A549 (cell line): Measurements from ENCODE around the gene DMRT1. TPM values are rescaled to one million over a fixed set of nuclear protein-coding genes. Genes with fewer than 3 reads are reported as not detected.

Experiments
- ATAC-seq, 2 experiments: fragments of 200-7000 bp in 1 of 2; fragments of >200 bp in 1 of 2; cut with Nextera tagmentation in 1 of 2; cut with Tn5 transposase in 1 of 2; 3 replicates each; pipeline versions ENCODE4 v1.8.0 to v1.9.1; 2018 to 2020; ENCODE audit warnings: mild to moderate bottlenecking in 1 of 2, moderate library complexity in 1 of 2
- CTCF ChIA-PET: fragments of 300-600 bp; sonication (Branson Sonifier 250); formaldehyde crosslinking; extraction: SDS; loops from one replicate; lab custom pipeline; 2021; ENCODE audit warnings: antibody characterized with exemption, inconsistent platforms; lab: Yijun Ruan, JAX
- POLR2A ChIA-PET: fragments of 350-600 bp; formaldehyde crosslinking; extraction: SDS; loops from one replicate; lab custom pipeline; 2021; ENCODE audit warnings: antibody characterized with exemption, inconsistent platforms; lab: Yijun Ruan, JAX
- DNase-seq, 2 experiments: peaks; one replicate each; pipeline versions ENCODE4 v3.0.0 to v3.0.0-alpha.2; 2011 to 2016; ENCODE audit warnings: low read depth in 1 of 2, low spot score in 1 of 2
- FAIRE-seq: peaks from 2 replicates; lab custom pipeline; 2011; peaks lifted over from hg19 to GRCh38; lab: Jason Lieb, UNC
- H3K27ac ChIP-seq, 2 experiments: fragments of >200 bp; sonication (Bioruptor Twin); formaldehyde crosslinking; 3 replicates each; pipeline ENCODE4 v1.5.1; 2016 to 2017
- H3K4me1 ChIP-seq: fragments of >200 bp; sonication (Bioruptor Twin); formaldehyde crosslinking; 3 replicates; pipeline ENCODE4 v1.6.1; 2016
- H3K4me2 ChIP-seq: fragments of >200 bp; sonication (Bioruptor Twin); formaldehyde crosslinking; 3 replicates; pipeline ENCODE4 v1.6.1; 2016
- H3K4me3 ChIP-seq: fragments of >200 bp; sonication (Bioruptor Twin); formaldehyde crosslinking; 3 replicates; pipeline ENCODE4 v1.5.1; 2016
- H3K9me3 ChIP-seq: fragments of >200 bp; sonication (Bioruptor Twin); formaldehyde crosslinking; 3 replicates; pipeline ENCODE4 v1.6.1; 2016
- CEBPB ChIP-seq, 2 experiments: fragments of >200 bp in 1 of 2; sonication (Bioruptor Twin) in 1 of 2; formaldehyde crosslinking in 1 of 2; IDR thresholded peaks; 2 replicates each; pipeline ENCODE4 v1.6.1; 2012 to 2016
- EHF ChIP-seq: fragments of 250-450 bp; sonication (Bioruptor Pico); IDR thresholded peaks from 2 replicates; pipeline ENCODE4 v1.5.0; 2020; ENCODE audit warnings: mild to moderate bottlenecking
- EP300 ChIP-seq, 2 experiments: fragments of >200 bp; sonication (Bioruptor Twin); formaldehyde crosslinking; IDR thresholded peaks; 2 replicates in 1 of 2; 3 replicates in 1 of 2; pipeline ENCODE4 v1.6.1; 2016 to 2017
- ESRRA ChIP-seq: fragments of 150-350 bp; IDR thresholded peaks from 2 replicates; pipeline ENCODE4 v1.6.1; 2014; ENCODE audit warnings: mild to moderate bottlenecking, low read length, borderline replicate concordance
- GATA3 ChIP-seq: IDR thresholded peaks from 2 replicates; pipeline ENCODE4 v1.6.1; 2012; ENCODE audit warnings: borderline replicate concordance
- HOXA7 ChIP-seq: fragments of 250-450 bp; sonication (Bioruptor Pico); IDR thresholded peaks from 2 replicates; pipeline ENCODE4 v1.5.0; 2020; ENCODE audit warnings: mild to moderate bottlenecking, moderate library complexity
- JUNB ChIP-seq: fragments of >200 bp; sonication (Bioruptor Twin); formaldehyde crosslinking; IDR thresholded peaks from 2 replicates; pipeline ENCODE4 v1.6.1; 2016
- KDM1A ChIP-seq: fragments of 200-600 bp; sonication (generic); IDR thresholded peaks from 2 replicates; pipeline ENCODE4 v1.6.1; 2016; ENCODE audit warnings: low read depth, mild to moderate bottlenecking
- KDM5A ChIP-seq: fragments of 200-600 bp; sonication (generic); IDR thresholded peaks from 2 replicates; pipeline ENCODE4 v1.6.1; 2016; ENCODE audit warnings: antibody characterized with exemption, mild to moderate bottlenecking
- MYC ChIP-seq: IDR thresholded peaks from 2 replicates; pipeline ENCODE4 v1.6.1; 2012; ENCODE audit warnings: mild to moderate bottlenecking, inconsistent platforms, low read length, improper control_type of control experiment, borderline replicate concordance
- NR3C1 ChIP-seq: fragments of >200 bp; sonication (Bioruptor Twin); formaldehyde crosslinking; IDR thresholded peaks from 3 replicates; pipeline ENCODE4 v1.6.1; 2017
- POLR2A ChIP-seq: IDR thresholded peaks from 2 replicates; pipeline ENCODE4 v1.6.1; 2012; ENCODE audit warnings: mild to moderate bottlenecking, low read length
- POLR2AphosphoS2 ChIP-seq: conservative IDR thresholded peaks from 2 replicates; pipeline ENCODE4 v1.6.1; 2012; ENCODE audit warnings: low read length, improper control_type of control experiment, inconsistent platforms
- RAD21 ChIP-seq, 2 experiments: fragments of >200 bp in 1 of 2; sonication (Bioruptor Twin) in 1 of 2; formaldehyde crosslinking in 1 of 2; IDR thresholded peaks in 1 of 2; conservative IDR thresholded peaks in 1 of 2; 2 replicates in 1 of 2; 3 replicates in 1 of 2; pipeline ENCODE4 v1.6.1; 2012 to 2018; ENCODE audit warnings: inconsistent platforms in 1 of 2
- SMC3 ChIP-seq: fragments of >200 bp; sonication (Bioruptor Twin); formaldehyde crosslinking; IDR thresholded peaks from 3 replicates; pipeline ENCODE4 v1.6.1; 2018; ENCODE audit warnings: inconsistent platforms
- TFCP2L1 ChIP-seq: fragments of 250-450 bp; sonication (Bioruptor Pico); IDR thresholded peaks from 2 replicates; pipeline ENCODE4 v1.5.0; 2021; ENCODE audit warnings: mild to moderate bottlenecking
- ZSCAN20 ChIP-seq: fragments of 250-450 bp; sonication (Bioruptor Pico); IDR thresholded peaks from 2 replicates; pipeline ENCODE4 v1.8.0; 2022; ENCODE audit warnings: mild to moderate bottlenecking, moderate library complexity
- WGBS: methylation state at CpG from one replicate; pipeline ENCODE4 v1.1.6; 2017; ENCODE audit errors: missing lambda C conversion rate; 5-methylcytosine and 5-hydroxymethylcytosine counted together
- polyA plus RNA-seq, 4 experiments: library from polyadenylated mRNA; depleted of rRNA in 3 of 4; stranded (reverse); fragments of >200 nt; fragmentation: RNase III in 1 of 4; extraction: RNeasy Plus Mini Kit Qiagen cat#74134 plus additional on column Dnase treatment in 1 of 4; gene quantifications; 2 replicates in 3 of 4; 3 replicates in 1 of 4; pipeline ENCODE4 v1.2.3, GENCODE V29; 2011 to 2017
- TF ChIP-seq, protein P1 (sequence below): IDR thresholded peaks from 2 replicates; pipeline ENCODE4 v1.6.1; 2012; ENCODE audit warnings: low read depth, borderline replicate concordance
- TF ChIP-seq, protein P2 (sequence below): IDR thresholded peaks from 2 replicates; pipeline ENCODE4 v1.6.1; 2012
- TF ChIP-seq, protein P3 (sequence below): fragments of 150-350 bp; IDR thresholded peaks from 2 replicates; pipeline ENCODE4 v1.6.1; 2014; ENCODE audit warnings: low read depth, mild to moderate bottlenecking, low read length
- TF ChIP-seq, protein P4 (sequence below): fragments of >200 bp; sonication (Bioruptor Twin); formaldehyde crosslinking; IDR thresholded peaks from 2 replicates; pipeline ENCODE4 v1.6.1; 2016
- TF ChIP-seq, protein P5 (sequence below): IDR thresholded peaks from 2 replicates; pipeline ENCODE4 v1.6.1; 2012
- TF ChIP-seq, protein P6 (sequence below): fragments of >200 bp; sonication (Bioruptor Twin); formaldehyde crosslinking; IDR thresholded peaks from 3 replicates; pipeline ENCODE4 v1.6.1; 2016
- TF ChIP-seq, protein P7 (sequence below): fragments of 200-600 bp; sonication (generic); IDR thresholded peaks from 2 replicates; pipeline ENCODE4 v1.6.1; 2016; ENCODE audit warnings: antibody characterized with exemption, mild to moderate bottlenecking, moderate library complexity

The DMRT1 gene
- polyA plus RNA-seq, 2 of the 4 experiments (the other 2 are of a cell fraction), result not detected

DNA sequence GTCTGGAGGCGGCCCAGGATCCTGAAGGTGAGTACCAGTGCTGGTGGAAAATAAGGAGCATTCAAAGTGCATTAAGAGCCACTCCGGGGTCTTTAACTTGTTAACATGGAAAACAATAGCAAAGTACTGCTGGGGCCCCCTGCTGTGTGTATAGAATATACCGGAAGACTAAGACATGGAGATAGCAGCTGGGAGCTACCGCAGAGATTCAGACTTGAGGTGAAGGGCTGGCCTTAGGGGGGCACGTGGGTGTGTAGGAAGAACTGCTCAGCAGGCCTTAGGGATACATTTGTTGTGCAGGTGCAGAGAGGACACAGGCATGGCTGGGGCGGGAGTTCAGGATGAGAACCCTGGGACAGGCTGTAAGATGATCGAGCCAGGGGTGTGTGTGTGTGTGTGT lies 1.2 kb upstream of the DMRT1 start (continued):
- TF ChIP-seq, protein P1, sequence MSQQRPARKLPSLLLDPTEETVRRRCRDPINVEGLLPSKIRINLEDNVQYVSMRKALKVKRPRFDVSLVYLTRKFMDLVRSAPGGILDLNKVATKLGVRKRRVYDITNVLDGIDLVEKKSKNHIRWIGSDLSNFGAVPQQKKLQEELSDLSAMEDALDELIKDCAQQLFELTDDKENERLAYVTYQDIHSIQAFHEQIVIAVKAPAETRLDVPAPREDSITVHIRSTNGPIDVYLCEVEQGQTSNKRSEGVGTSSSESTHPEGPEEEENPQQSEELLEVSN, result no peak
- TF ChIP-seq GATA3, result no peak
- TF ChIP-seq KDM1A, result no peak
- TF ChIP-seq EHF (CRISPR knock-in tag), result no peak
- TF ChIP-seq, protein P2, sequence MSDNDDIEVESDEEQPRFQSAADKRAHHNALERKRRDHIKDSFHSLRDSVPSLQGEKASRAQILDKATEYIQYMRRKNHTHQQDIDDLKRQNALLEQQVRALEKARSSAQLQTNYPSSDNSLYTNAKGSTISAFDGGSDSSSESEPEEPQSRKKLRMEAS, result no peak
- TF ChIP-seq, protein P3, sequence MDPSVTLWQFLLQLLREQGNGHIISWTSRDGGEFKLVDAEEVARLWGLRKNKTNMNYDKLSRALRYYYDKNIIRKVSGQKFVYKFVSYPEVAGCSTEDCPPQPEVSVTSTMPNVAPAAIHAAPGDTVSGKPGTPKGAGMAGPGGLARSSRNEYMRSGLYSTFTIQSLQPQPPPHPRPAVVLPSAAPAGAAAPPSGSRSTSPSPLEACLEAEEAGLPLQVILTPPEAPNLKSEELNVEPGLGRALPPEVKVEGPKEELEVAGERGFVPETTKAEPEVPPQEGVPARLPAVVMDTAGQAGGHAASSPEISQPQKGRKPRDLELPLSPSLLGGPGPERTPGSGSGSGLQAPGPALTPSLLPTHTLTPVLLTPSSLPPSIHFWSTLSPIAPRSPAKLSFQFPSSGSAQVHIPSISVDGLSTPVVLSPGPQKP, result no peak
- no peak for TF ChIP-seq CEBPB (IDR thresholded peaks at IDR 0.05)
- no peak for TF ChIP-seq NR3C1

DNA sequence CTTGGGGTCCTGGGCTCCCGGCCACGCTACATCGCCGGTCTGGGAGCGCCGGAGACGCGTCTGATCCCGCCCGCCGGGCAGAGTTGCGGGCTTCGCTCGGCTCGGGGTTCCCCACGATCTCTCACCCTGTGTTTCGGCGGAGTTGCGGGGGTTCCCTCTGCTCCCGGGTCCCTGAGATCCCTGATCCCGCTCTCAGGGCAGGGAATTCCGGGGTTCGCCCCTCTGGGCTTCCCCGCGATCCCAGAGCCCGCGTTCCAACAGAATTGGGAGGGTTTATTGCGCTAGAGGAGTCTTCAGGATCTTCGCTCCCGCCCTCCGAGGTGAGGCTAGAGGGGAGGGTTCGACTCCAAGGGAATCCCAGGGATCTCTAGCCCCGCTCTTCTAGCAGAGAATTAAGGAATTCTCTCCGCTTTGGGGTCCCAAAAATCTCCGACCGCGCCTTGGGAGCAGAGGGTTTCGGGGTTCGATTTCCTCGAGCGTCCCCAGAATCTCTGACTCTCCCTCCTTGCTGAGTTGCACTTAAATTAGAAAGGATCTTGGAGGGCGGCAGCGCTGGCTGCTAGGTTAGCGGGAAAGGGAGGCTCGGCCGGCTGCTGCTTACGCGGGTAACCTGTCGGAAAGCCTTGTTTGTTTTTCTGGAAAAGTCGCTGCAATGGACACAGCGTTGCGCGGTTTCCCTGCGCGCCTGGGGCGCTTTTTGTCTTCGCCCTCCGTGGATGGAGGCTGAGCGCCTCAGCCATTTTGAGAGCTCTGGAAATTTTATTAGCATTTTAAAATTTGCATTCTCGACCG lies 1.3 kb downstream of the DMRT1 start:
- DNase-seq, result no peak
- no peak overlapping the region for H3K4me2 ChIP-seq
- 85% methylated on average over 60 of the region's 61 CpGs for WGBS

More for the DNA sequence above, 1.3 kb downstream of the DMRT1 start:
- Histone ChIP-seq H3K4me1 (no peaks in the 10 kb centered on the region), H3K9me3 (no peaks in the 10 kb centered on the region), H3K4me3 (no peak overlapping the region), H3K27ac (no peak overlapping the region)
- ChIA-PET POLR2A (no interaction called here), CTCF (interaction anchor here (1.6 kb wide), 1 partner anchor 9 kb away, joined by 3 read pairs; no protein-coding TSS in a partner anchor)
- TF ChIP-seq HOXA7 (CRISPR knock-in tag) (no peak), JUNB (no peak), POLR2AphosphoS2 (no peak), EHF (CRISPR knock-in tag) (no peak), EP300 (IDR thresholded peaks at IDR 0.05) (no peak), KDM5A (no peak), ZSCAN20 (CRISPR knock-in tag) (no peak), CEBPB (IDR thresholded peaks at IDR 0.05) (no peak), GATA3 (no peak), SMC3 (no peak), POLR2A (no peak), RAD21 (conservative IDR thresholded peaks at IDR 0.05 in 1 of 2, IDR thresholded peaks at IDR 0.05 in 1 of 2) (no peak), MYC (no peak), TFCP2L1 (CRISPR knock-in tag) (no peak), ESRRA (no peak)
- TF ChIP-seq, protein P4, sequence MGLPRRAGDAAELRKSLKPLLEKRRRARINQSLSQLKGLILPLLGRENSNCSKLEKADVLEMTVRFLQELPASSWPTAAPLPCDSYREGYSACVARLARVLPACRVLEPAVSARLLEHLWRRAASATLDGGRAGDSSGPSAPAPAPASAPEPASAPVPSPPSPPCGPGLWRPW, result no peak
- TF ChIP-seq, protein P5, sequence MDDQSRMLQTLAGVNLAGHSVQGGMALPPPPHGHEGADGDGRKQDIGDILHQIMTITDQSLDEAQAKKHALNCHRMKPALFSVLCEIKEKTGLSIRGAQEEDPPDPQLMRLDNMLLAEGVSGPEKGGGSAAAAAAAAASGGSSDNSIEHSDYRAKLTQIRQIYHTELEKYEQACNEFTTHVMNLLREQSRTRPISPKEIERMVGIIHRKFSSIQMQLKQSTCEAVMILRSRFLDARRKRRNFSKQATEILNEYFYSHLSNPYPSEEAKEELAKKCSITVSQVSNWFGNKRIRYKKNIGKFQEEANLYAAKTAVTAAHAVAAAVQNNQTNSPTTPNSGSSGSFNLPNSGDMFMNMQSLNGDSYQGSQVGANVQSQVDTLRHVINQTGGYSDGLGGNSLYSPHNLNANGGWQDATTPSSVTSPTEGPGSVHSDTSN, result no peak
- TF ChIP-seq, protein P6, sequence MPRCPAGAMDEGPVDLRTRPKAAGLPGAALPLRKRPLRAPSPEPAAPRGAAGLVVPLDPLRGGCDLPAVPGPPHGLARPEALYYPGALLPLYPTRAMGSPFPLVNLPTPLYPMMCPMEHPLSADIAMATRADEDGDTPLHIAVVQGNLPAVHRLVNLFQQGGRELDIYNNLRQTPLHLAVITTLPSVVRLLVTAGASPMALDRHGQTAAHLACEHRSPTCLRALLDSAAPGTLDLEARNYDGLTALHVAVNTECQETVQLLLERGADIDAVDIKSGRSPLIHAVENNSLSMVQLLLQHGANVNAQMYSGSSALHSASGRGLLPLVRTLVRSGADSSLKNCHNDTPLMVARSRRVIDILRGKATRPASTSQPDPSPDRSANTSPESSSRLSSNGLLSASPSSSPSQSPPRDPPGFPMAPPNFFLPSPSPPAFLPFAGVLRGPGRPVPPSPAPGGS, result no peak
- TF ChIP-seq, protein P7, sequence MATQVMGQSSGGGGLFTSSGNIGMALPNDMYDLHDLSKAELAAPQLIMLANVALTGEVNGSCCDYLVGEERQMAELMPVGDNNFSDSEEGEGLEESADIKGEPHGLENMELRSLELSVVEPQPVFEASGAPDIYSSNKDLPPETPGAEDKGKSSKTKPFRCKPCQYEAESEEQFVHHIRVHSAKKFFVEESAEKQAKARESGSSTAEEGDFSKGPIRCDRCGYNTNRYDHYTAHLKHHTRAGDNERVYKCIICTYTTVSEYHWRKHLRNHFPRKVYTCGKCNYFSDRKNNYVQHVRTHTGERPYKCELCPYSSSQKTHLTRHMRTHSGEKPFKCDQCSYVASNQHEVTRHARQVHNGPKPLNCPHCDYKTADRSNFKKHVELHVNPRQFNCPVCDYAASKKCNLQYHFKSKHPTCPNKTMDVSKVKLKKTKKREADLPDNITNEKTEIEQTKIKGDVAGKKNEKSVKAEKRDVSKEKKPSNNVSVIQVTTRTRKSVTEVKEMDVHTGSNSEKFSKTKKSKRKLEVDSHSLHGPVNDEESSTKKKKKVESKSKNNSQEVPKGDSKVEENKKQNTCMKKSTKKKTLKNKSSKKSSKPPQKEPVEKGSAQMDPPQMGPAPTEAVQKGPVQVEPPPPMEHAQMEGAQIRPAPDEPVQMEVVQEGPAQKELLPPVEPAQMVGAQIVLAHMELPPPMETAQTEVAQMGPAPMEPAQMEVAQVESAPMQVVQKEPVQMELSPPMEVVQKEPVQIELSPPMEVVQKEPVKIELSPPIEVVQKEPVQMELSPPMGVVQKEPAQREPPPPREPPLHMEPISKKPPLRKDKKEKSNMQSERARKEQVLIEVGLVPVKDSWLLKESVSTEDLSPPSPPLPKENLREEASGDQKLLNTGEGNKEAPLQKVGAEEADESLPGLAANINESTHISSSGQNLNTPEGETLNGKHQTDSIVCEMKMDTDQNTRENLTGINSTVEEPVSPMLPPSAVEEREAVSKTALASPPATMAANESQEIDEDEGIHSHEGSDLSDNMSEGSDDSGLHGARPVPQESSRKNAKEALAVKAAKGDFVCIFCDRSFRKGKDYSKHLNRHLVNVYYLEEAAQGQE, result no peak
- no peak for ATAC-seq
- FAIRE-seq, result no peak
